Nephron (organoid): ENCODE data around the gene VOPP1.
A peak's percentile ranks its signal among the peaks of the same experiment; 100 is the strongest.

Experiments
- H3K27ac Mint-ChIP-seq, 3 experiments: 2 replicates each; pipeline ENCODE4 v1.8.0; 2020; ENCODE audit warnings: mixed read lengths in 3 of 3, mild to moderate bottlenecking in 2 of 3, moderate library complexity in 1 of 3
- H3K27me3 Mint-ChIP-seq: 2 replicates; pipeline ENCODE4 v1.8.0; 2021; ENCODE audit warnings: low read depth, mild to moderate bottlenecking, moderate library complexity, mixed read lengths
- H3K36me3 Mint-ChIP-seq: 2 replicates; pipeline ENCODE4 v1.8.0; 2020; ENCODE audit warnings: low read depth, mixed read lengths
- H3K4me1 Mint-ChIP-seq: 2 replicates; pipeline ENCODE4 v1.8.0; 2020; ENCODE audit warnings: mixed read lengths
- H3K4me3 Mint-ChIP-seq, 3 experiments: 2 replicates each; pipeline ENCODE4 v1.8.0; 2020; ENCODE audit warnings: mild to moderate bottlenecking in 3 of 3, mixed read lengths in 3 of 3, moderate library complexity in 2 of 3
- H3K9me3 Mint-ChIP-seq: 2 replicates; pipeline ENCODE4 v1.8.0; 2020; ENCODE audit warnings: mixed read lengths
- CTCF ChIP-seq, 3 experiments: fragments of 200-600 bp; sonication (generic); IDR thresholded peaks; one replicate each; pipeline ENCODE4 v1.5.0; 2021; ENCODE audit warnings: antibody characterized with exemption in 3 of 3; ENCODE audit not compliant: unreplicated experiment in 3 of 3

VOPP1 gene

GRCh38 chr7:55550010-55550663, 22.2 kb downstream of the VOPP1 start:
- peaks cover 31% of the 10 kb centered on the region for H3K4me1 Mint-ChIP-seq
- H3K9me3 Mint-ChIP-seq: no peaks in the 10 kb centered on the region
- H3K4me3 Mint-ChIP-seq: no peak overlapping the region
- peaks cover 3% of the 10 kb centered on the region for H3K27me3 Mint-ChIP-seq
- H3K36me3 Mint-ChIP-seq: no peaks in the 10 kb centered on the region
- no peak for TF ChIP-seq CTCF (IDR thresholded peaks at IDR 0.05; ENCODE audit: unreplicated experiment in 3 of 3)
- H3K27ac Mint-ChIP-seq: no peak overlapping the region

GRCh38 chr7:55549457-55549856, 22.8 kb downstream of the VOPP1 start:
- peaks cover 3% of the 10 kb centered on the region for H3K27me3 Mint-ChIP-seq
- H3K36me3 Mint-ChIP-seq: no peaks in the 10 kb centered on the region
- no peak for TF ChIP-seq CTCF (IDR thresholded peaks at IDR 0.05; ENCODE audit: unreplicated experiment in 3 of 3)
- no peak overlapping the region for H3K4me3 Mint-ChIP-seq
- peaks cover 24% of the 10 kb centered on the region for H3K4me1 Mint-ChIP-seq
- no peak overlapping the region for H3K27ac Mint-ChIP-seq
- H3K9me3 Mint-ChIP-seq: no peaks in the 10 kb centered on the region

- H3K4me1 Mint-ChIP-seq: peaks cover 13% of the 10 kb centered on the region
- no peak overlapping the region for H3K27ac Mint-ChIP-seq
- H3K36me3 Mint-ChIP-seq: peaks cover 9% of the 10 kb centered on the region
- peaks cover 3% of the 10 kb centered on the region for H3K27me3 Mint-ChIP-seq
- H3K4me3 Mint-ChIP-seq: no peak overlapping the region
- H3K9me3 Mint-ChIP-seq: no peaks in the 10 kb centered on the region
- no peak for TF ChIP-seq CTCF (IDR thresholded peaks at IDR 0.05; ENCODE audit: unreplicated experiment in 3 of 3)
Observed at GRCh38 chr7:55548295-55548731, 24.0 kb downstream of the VOPP1 start.

GRCh38 chr7:55546814-55547213, 25.5 kb downstream of the VOPP1 start:
- Mint-ChIP-seq H3K36me3 (peaks cover 11% of the 10 kb centered on the region), H3K27me3 (peaks cover 3% of the 10 kb centered on the region), H3K9me3 (no peaks in the 10 kb centered on the region), H3K4me3 (no peak overlapping the region), H3K4me1 (no peaks in the 10 kb centered on the region), H3K27ac (no peak overlapping the region)
- no peak for TF ChIP-seq CTCF (IDR thresholded peaks at IDR 0.05; ENCODE audit: unreplicated experiment in 3 of 3)

GRCh38 chr7:55545496-55545895, 26.8 kb downstream of the VOPP1 start:
- TF ChIP-seq CTCF (IDR thresholded peaks at IDR 0.05; ENCODE audit: unreplicated experiment in 3 of 3): no peak
- H3K36me3 Mint-ChIP-seq: peaks cover 11% of the 10 kb centered on the region
- H3K4me3 Mint-ChIP-seq: no peak overlapping the region
- H3K27me3 Mint-ChIP-seq: peaks cover under 1% of the 10 kb centered on the region
- H3K27ac Mint-ChIP-seq: peak overlapping the region in 1 of 3 experiments; percentile 65
- H3K4me1 Mint-ChIP-seq: no peaks in the 10 kb centered on the region
- H3K9me3 Mint-ChIP-seq: no peaks in the 10 kb centered on the region

- H3K9me3 Mint-ChIP-seq: no peaks in the 10 kb centered on the region
- no peak overlapping the region for H3K4me3 Mint-ChIP-seq
- TF ChIP-seq CTCF (IDR thresholded peaks at IDR 0.05; ENCODE audit: unreplicated experiment in 3 of 3): no peak
- H3K4me1 Mint-ChIP-seq: no peaks in the 10 kb centered on the region
- H3K27ac Mint-ChIP-seq: no peak overlapping the region
- no peaks in the 10 kb centered on the region for H3K27me3 Mint-ChIP-seq
- peaks cover 11% of the 10 kb centered on the region for H3K36me3 Mint-ChIP-seq
Observed at GRCh38 chr7:55540226-55540858, 32.0 kb downstream of the VOPP1 start.
